H1 (cell line): Measurements from ENCODE around the gene SLC22A23. TPM values are rescaled to one million over a fixed set of nuclear protein-coding genes. Genes with fewer than 3 reads are reported as not detected.

Experiments
- CTCF ChIA-PET: fragments of 300-600 bp; sonication (Branson Sonifier 250); formaldehyde crosslinking; loops from one replicate; lab custom pipeline; 2021; ENCODE audit not compliant: partially characterized antibody; lab: Charles Lee
- POLR2A ChIA-PET: fragments of 300-600 bp; sonication (Branson Sonifier 250); formaldehyde crosslinking; loops from one replicate; lab custom pipeline; 2021; ENCODE audit warnings: inconsistent platforms; ENCODE audit not compliant: partially characterized antibody; lab: Charles Lee
- DNase-seq, 2 experiments: peaks; one replicate each; pipeline versions ENCODE4 v3.0.0 to v3.0.0-alpha.2; 2010 to 2022; ENCODE audit warnings: low spot score in 2 of 2, low read depth in 1 of 2, mixed read lengths in 1 of 2
- FAIRE-seq: peaks from 2 replicates; lab custom pipeline; 2011; peaks lifted over from hg19 to GRCh38; lab: Jason Lieb, UNC
- H2AFZ ChIP-seq: 2 replicates; pipeline ENCODE4 v1.8.1; 2012; ENCODE audit warnings: low read length, inconsistent platforms
- H2AK5ac ChIP-seq: 2 replicates; pipeline ENCODE4 v1.6.1; 2013; ENCODE audit warnings: low read depth, low read length
- H2BK120ac ChIP-seq: replicated peaks from 2 replicates; pipeline ENCODE3; 2013; ENCODE audit warnings: low read depth, low read length, inconsistent platforms
- H2BK12ac ChIP-seq: 2 replicates; pipeline ENCODE4 v1.6.1; 2013; ENCODE audit warnings: low read depth, low read length
- H2BK15ac ChIP-seq: 2 replicates; pipeline ENCODE4 v1.6.1; 2013; ENCODE audit warnings: low read length
- H2BK20ac ChIP-seq: 2 replicates; pipeline ENCODE4 v1.6.1; 2013; ENCODE audit warnings: low read length
- H2BK5ac ChIP-seq: 2 replicates; pipeline ENCODE4 v1.6.1; 2013; ENCODE audit warnings: low read depth, low read length
- H3K14ac ChIP-seq: 2 replicates; pipeline ENCODE4 v1.6.1; 2013; ENCODE audit warnings: inconsistent platforms; ENCODE audit not compliant: insufficient read length
- H3K18ac ChIP-seq: 2 replicates; pipeline ENCODE4 v1.6.1; 2013; ENCODE audit warnings: low read length; ENCODE audit errors: extremely low read depth
- H3K23ac ChIP-seq: 2 replicates; pipeline ENCODE4 v1.6.1; 2013; ENCODE audit warnings: inconsistent platforms; ENCODE audit not compliant: insufficient read length
- H3K23me2 ChIP-seq: 2 replicates; pipeline ENCODE4 v1.6.1; 2013; ENCODE audit warnings: low read depth, low read length
- H3K27ac ChIP-seq: 2 replicates; pipeline ENCODE4 v1.6.1; 2011; ENCODE audit warnings: low read depth, low read length, inconsistent platforms
- H3K27me3 ChIP-seq, 4 experiments: replicated peaks in 1 of 4; 1 replicate in 1 of 4; 2 replicates in 3 of 4; pipeline versions ENCODE4 v1.6.1 to v1.8.1; 2011 to 2013; ENCODE audit warnings: low read length in 3 of 4, mild to moderate bottlenecking in 3 of 4, inconsistent platforms in 2 of 4, mixed read lengths in 2 of 4, moderate library complexity in 1 of 4; ENCODE audit not compliant: control insufficient read depth in 3 of 4, insufficient read depth in 3 of 4; ENCODE audit errors: extremely low read depth in 1 of 4
- H3K36me3 ChIP-seq, 4 experiments: 2 replicates each; pipeline versions ENCODE4 v1.6.1 to v1.8.1; 2011 to 2013; ENCODE audit warnings: mild to moderate bottlenecking in 4 of 4, low read length in 3 of 4, moderate library complexity in 2 of 4, control low read depth in 1 of 4, inconsistent platforms in 1 of 4; ENCODE audit not compliant: insufficient read depth in 4 of 4, control insufficient read depth in 2 of 4
- H3K4ac ChIP-seq: replicated peaks from 2 replicates; pipeline ENCODE3; 2013; ENCODE audit warnings: low read length, low read depth, mixed read lengths, inconsistent platforms; ENCODE audit not compliant: insufficient read length
- H3K4me1 ChIP-seq, 4 experiments: replicated peaks in 1 of 4; 1 replicate in 1 of 4; 2 replicates in 3 of 4; pipeline versions ENCODE4 v1.6.1 to v1.8.1; 2011 to 2013; ENCODE audit warnings: low read length in 3 of 4, inconsistent platforms in 2 of 4, mixed read lengths in 1 of 4; ENCODE audit not compliant: insufficient read depth in 4 of 4, control insufficient read depth in 3 of 4
- H3K4me2 ChIP-seq, 2 experiments: 2 replicates each; pipeline versions ENCODE4 v1.6.1 to v1.8.1; 2011 to 2013; ENCODE audit warnings: low read depth in 2 of 2, low read length in 2 of 2, control low read depth in 1 of 2, inconsistent platforms in 1 of 2, mild to moderate bottlenecking in 1 of 2; ENCODE audit not compliant: insufficient read depth in 1 of 2
- H3K4me3 ChIP-seq, 4 experiments: fragments of 200-600, 300-600 bp in 1 of 4; sonication (generic), shearing (Covaris generic), sonication (Bioruptor Twin) in 1 of 4; 2 replicates each; pipeline versions ENCODE4 v1.5.1 to v1.8.1; 2011 to 2016; ENCODE audit warnings: low read length in 4 of 4, low read depth in 3 of 4, control low read depth in 2 of 4, inconsistent platforms in 2 of 4, mild to moderate bottlenecking in 2 of 4, mixed read lengths in 1 of 4, moderate library complexity in 1 of 4; ENCODE audit not compliant: insufficient read depth in 2 of 4; ENCODE audit errors: extremely low read depth in 1 of 4
- H3K56ac ChIP-seq: replicated peaks from 2 replicates; pipeline ENCODE3; 2013; ENCODE audit warnings: low read depth, mild to moderate bottlenecking, mixed read lengths, low read length, inconsistent platforms; ENCODE audit not compliant: insufficient read length
- H3K79me1 ChIP-seq: 2 replicates; pipeline ENCODE4 v1.6.1; 2013; ENCODE audit warnings: low read depth, low read length, control low read depth
- H3K79me2 ChIP-seq, 2 experiments: 2 replicates each; pipeline versions ENCODE4 v1.6.1 to v1.8.1; 2012 to 2013; ENCODE audit warnings: low read length in 2 of 2, mild to moderate bottlenecking in 2 of 2, inconsistent platforms in 1 of 2; ENCODE audit not compliant: insufficient read depth in 2 of 2, control insufficient read depth in 1 of 2
- H3K9ac ChIP-seq, 4 experiments: replicated peaks in 1 of 4; 1 replicate in 1 of 4; 2 replicates in 3 of 4; pipeline versions ENCODE4 v1.6.1 to v1.8.1; 2011 to 2013; ENCODE audit warnings: low read depth in 3 of 4, low read length in 3 of 4, control low read depth in 2 of 4, mild to moderate bottlenecking in 2 of 4, moderate library complexity in 2 of 4, inconsistent platforms in 1 of 4; ENCODE audit errors: extremely low read depth in 1 of 4
- H3K9me3 ChIP-seq, 2 experiments: 2 replicates each; pipeline versions ENCODE4 v1.6.1 to v1.8.1; 2012 to 2013; ENCODE audit warnings: mild to moderate bottlenecking in 2 of 2, moderate library complexity in 2 of 2, control low read depth in 1 of 2, inconsistent platforms in 1 of 2, low read depth in 1 of 2, low read length in 1 of 2, mixed read lengths in 1 of 2; ENCODE audit not compliant: insufficient read depth in 2 of 2
- H4K20me1 ChIP-seq, 2 experiments: replicated peaks in 1 of 2; 2 replicates each; pipeline versions ENCODE3 to v1.8.1; 2011 to 2013; ENCODE audit warnings: inconsistent platforms in 2 of 2, low read length in 2 of 2, mild to moderate bottlenecking in 1 of 2; ENCODE audit not compliant: insufficient read depth in 2 of 2, control insufficient read depth in 1 of 2
- H4K5ac ChIP-seq: 2 replicates; pipeline ENCODE4 v1.6.1; 2013; ENCODE audit warnings: low read length, low read depth, mixed read lengths, inconsistent platforms; ENCODE audit not compliant: insufficient read length
- H4K8ac ChIP-seq: 2 replicates; pipeline ENCODE4 v1.8.0; 2013; ENCODE audit warnings: mild to moderate bottlenecking, moderate library complexity, low read length, inconsistent platforms; ENCODE audit not compliant: insufficient read depth; ENCODE audit errors: extremely low read depth
- H4K91ac ChIP-seq: replicated peaks from 2 replicates; pipeline ENCODE3; 2013; ENCODE audit warnings: low read length, mixed read lengths, inconsistent platforms; ENCODE audit not compliant: insufficient read length
- ASH2L ChIP-seq: fragments of 200-600, 300-600 bp; sonication (generic); IDR thresholded peaks from one replicate; pipeline ENCODE4 v1.7.1; 2017; ENCODE audit warnings: low read length
- BACH1 ChIP-seq: IDR thresholded peaks from 2 replicates; pipeline ENCODE4 v1.6.1; 2012; ENCODE audit warnings: low read length, improper control_type of control experiment
- CTBP2 ChIP-seq: IDR thresholded peaks from 2 replicates; pipeline ENCODE4 v1.7.0; 2011; ENCODE audit warnings: borderline replicate concordance, mild to moderate bottlenecking, moderate library complexity, mixed read lengths, low read length; ENCODE audit not compliant: insufficient read depth, insufficient read length
- CTCF ChIP-seq, 3 experiments: IDR thresholded peaks; 1 replicate in 2 of 3; 2 replicates in 1 of 3; pipeline versions ENCODE4 v1.5.1 to v1.6.1; 2011; ENCODE audit warnings: low read length in 3 of 3, mild to moderate bottlenecking in 3 of 3, inconsistent platforms in 2 of 3, low read depth in 1 of 3, moderate library complexity in 1 of 3; ENCODE audit not compliant: insufficient read depth in 1 of 3; ENCODE audit errors: control extremely low read depth in 1 of 3
- EZH2 ChIP-seq: fragments of 200-600 bp; sonication (generic); IDR thresholded peaks from 2 replicates; pipeline ENCODE4 v1.7.1; 2012; ENCODE audit warnings: low read depth, mild to moderate bottlenecking, moderate library complexity, low read length, inconsistent platforms; ENCODE audit not compliant: severe bottlenecking
- FOSL1 ChIP-seq: IDR thresholded peaks from 2 replicates; pipeline ENCODE4 v1.6.1; 2011; ENCODE audit warnings: mild to moderate bottlenecking, low read depth, low read length, moderate library complexity; ENCODE audit not compliant: insufficient read depth
- JUND ChIP-seq: IDR thresholded peaks from 2 replicates; pipeline ENCODE4 v1.6.1; 2011; ENCODE audit warnings: mild to moderate bottlenecking, improper control_type of control experiment, low read length
- NRF1 ChIP-seq: IDR thresholded peaks from 2 replicates; pipeline ENCODE4 v1.6.1; 2011; ENCODE audit warnings: mild to moderate bottlenecking, low read depth, low read length, improper control_type of control experiment
- SAP30 ChIP-seq: fragments of 300-600 bp; sonication (generic); IDR thresholded peaks from 2 replicates; pipeline ENCODE4 v1.7.1; 2012; ENCODE audit warnings: low read length, moderate library complexity, mild to moderate bottlenecking, inconsistent platforms; ENCODE audit not compliant: insufficient read depth, insufficient replicate concordance
- SP1 ChIP-seq: IDR thresholded peaks from 2 replicates; pipeline ENCODE4 v1.6.1; 2011; ENCODE audit warnings: low read depth, low read length
- SUZ12 ChIP-seq: fragments of 200-600 bp; sonication (generic); IDR thresholded peaks from 2 replicates; pipeline ENCODE4 v1.6.1; 2012; ENCODE audit warnings: mild to moderate bottlenecking, inconsistent platforms, low read length, moderate library complexity, mixed read lengths
- WGBS, 2 experiments: shearing (Covaris generic) in 1 of 2; methylation state at CpG; one replicate each; pipeline versions ENCODE4 v1.1.6 to v1.1.7; 2013 to 2015; ENCODE audit warnings: low lambda C conversion rate in 2 of 2, mixed read lengths in 2 of 2, inconsistent platforms in 1 of 2, low coverage in 1 of 2, missing lambda C conversion rate in 1 of 2; ENCODE audit not compliant: insufficient replicate concordance in 2 of 2, insufficient coverage in 1 of 2, insufficient read length in 1 of 2; ENCODE audit errors: extremely low coverage in 1 of 2, missing lambda C conversion rate in 1 of 2; 5-methylcytosine and 5-hydroxymethylcytosine counted together
- polyA plus RNA-seq, 7 experiments: library from polyadenylated mRNA; depleted of rRNA in 3 of 7; stranded (reverse) in 5 of 7; unstranded in 2 of 7; fragments of >200 nt in 5 of 7; fragments of 200-250 nt in 2 of 7; gene quantifications; 1 replicate in 5 of 7; 2 replicates in 1 of 7; 4 replicates in 1 of 7; pipeline versions ENCODE4 v1.2.1 to v1.2.3, GENCODE V29; 2011 to 2013; ENCODE audit warnings: missing spikeins in 2 of 7, mixed read lengths in 2 of 7
- total RNA-seq: library from RNA; stranded (reverse); fragmentation: NEBNext Ultra II Directional; extraction: Animal tissue kit (Norgen Biotek cat#: 25700); gene quantifications from 2 replicates; pipeline ENCODE4 v1.2.1, GENCODE V29; 2021

The SLC22A23 gene
- total and polyA plus RNA-seq, 2 of the 8 experiments (the other 6 are each of a cell fraction or from before 2014, with no cell fraction given) = 9.9 to 38.4 TPM

DNA sequence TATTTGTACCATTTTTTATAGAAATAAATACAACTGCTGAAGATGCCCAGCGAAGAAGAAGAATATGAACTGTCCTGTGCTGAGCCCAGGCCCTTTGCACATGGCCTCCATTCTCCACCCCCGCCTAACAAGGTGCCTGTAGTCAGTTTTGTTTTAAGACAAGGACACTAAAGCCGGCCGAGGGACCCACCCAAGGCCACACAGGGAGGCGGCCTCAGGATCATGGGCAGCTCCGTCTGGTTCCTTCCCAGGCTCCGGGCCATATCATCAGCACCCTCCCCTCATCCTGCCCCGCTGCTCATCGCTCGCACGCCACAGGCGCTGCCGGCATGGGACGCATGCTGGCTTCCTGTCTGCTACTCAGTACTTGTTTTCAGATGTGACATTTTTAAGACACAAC, 176.8 kb downstream of the SLC22A23 start:
- no peaks in the 10 kb centered on the region for H3K79me2 ChIP-seq
- H3K23ac ChIP-seq = no peak overlapping the region
- H3K27ac ChIP-seq = no peak overlapping the region
- ChIA-PET POLR2A (interaction anchor here (0.9 kb wide), 1 partner anchor 52 kb away, joined by 3 read pairs; no protein-coding TSS in a partner anchor), CTCF (interaction anchor here (0.6 to 4.7 kb wide), 27 partner anchors 10 to 678 kb away, joined by 3 to 58 read pairs (median 4); no protein-coding TSS in a partner anchor)
- H3K4me2 ChIP-seq = no peak overlapping the region
- no peak overlapping the region for H3K56ac ChIP-seq
- H2BK15ac ChIP-seq = no peak overlapping the region
- H4K8ac ChIP-seq = no peak overlapping the region
- H3K23me2 ChIP-seq = no peaks in the 10 kb centered on the region
- no peaks in the 10 kb centered on the region for H3K9me3 ChIP-seq
- H3K18ac ChIP-seq = no peak overlapping the region; the same call in 1 of the 2 replicates
- peaks cover 11 to 15% (median 15%) of the 10 kb centered on the region in 4 experiments for H3K4me1 ChIP-seq
- peaks cover 1 to 6% of the 10 kb centered on the region in 2 experiments for H4K20me1 ChIP-seq
- DNase-seq (no peak), FAIRE-seq (no peak)
- H3K4ac ChIP-seq = no peak overlapping the region
- H2BK12ac ChIP-seq = no peak overlapping the region
- no peak overlapping the region for H3K4me3 ChIP-seq
- no peak overlapping the region for H2BK120ac ChIP-seq
- H3K27me3 ChIP-seq = no peaks in the 10 kb centered on the region
- H3K9ac ChIP-seq = no peak overlapping the region
- peaks cover 0 to 3% (median 2%) of the 10 kb centered on the region in 4 experiments; a peak in 2 of 8 replicates for H3K36me3 ChIP-seq
- H2AK5ac ChIP-seq = no peak overlapping the region
- H2BK5ac ChIP-seq = no peak overlapping the region
- H3K79me1 ChIP-seq = no peaks in the 10 kb centered on the region
- WGBS, 2 experiments = 85% methylated on average over 14 of the region's 14 CpGs; no CpG with 5 or more reads in 1 of the 2 experiments
- H4K91ac ChIP-seq = no peak overlapping the region
- H2AFZ ChIP-seq = no peak overlapping the region
- no peak overlapping the region for H4K5ac ChIP-seq
- no peak overlapping the region for H3K14ac ChIP-seq
- no peak overlapping the region for H2BK20ac ChIP-seq
- TF ChIP-seq FOSL1 (no peak), SAP30 (no peak), EZH2 (no peak), SUZ12 (no peak), CTBP2 (no peak), NRF1 (no peak), CTCF (IDR thresholded peaks at IDR 0.05; ENCODE audit: control extremely low read depth in 1 of 3, insufficient read depth in 1 of 3, low read depth in 1 of 3, low read length in 3 of 3) (no peak), ASH2L (no peak), SP1 (no peak), BACH1 (no peak), JUND (no peak)
